ENCODE measurements around the gene KRT85. TPM values are rescaled to one million over a fixed set of nuclear protein-coding genes. Genes with fewer than 3 reads are reported as not detected.

The KRT85 gene
- total and polyA plus RNA-seq, 12 donors = not detected

DNA sequence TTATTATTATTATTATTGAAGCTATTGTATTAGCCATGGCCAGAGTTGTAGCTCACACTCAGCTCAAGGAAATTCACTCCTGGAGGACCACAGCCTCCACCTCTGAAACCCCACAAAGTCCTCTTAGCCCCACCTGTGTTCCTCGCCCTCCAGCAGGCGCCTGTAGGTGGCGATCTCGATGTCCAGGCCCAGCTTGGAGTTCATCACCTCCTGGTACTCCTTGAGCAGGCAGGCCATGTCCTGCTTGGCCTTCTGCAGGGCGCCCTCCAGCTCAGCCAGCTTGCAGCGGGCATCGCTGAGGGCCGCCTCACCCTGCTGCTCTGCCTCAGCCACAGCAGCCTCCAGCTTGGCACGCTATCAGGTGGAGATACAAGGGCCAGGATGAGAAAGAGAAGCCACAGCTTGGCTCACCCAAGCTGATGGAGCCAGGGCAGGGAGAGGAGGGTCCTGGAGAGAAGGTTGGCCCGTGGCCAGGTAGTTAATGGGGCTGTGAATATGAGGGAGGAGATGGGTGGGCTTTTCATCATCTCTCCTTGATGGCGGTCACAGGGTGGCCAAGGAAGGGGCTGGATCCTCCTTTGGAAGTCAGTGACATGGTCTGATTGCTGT, 5.1 kb downstream of the KRT85 start:
- intact Hi-C loops (cut with DNase I) = no loop called here
- 82 to 89% (median 84%) methylated on average over 11 of the region's 11 CpGs for WGBS, 4 donors

DNA sequence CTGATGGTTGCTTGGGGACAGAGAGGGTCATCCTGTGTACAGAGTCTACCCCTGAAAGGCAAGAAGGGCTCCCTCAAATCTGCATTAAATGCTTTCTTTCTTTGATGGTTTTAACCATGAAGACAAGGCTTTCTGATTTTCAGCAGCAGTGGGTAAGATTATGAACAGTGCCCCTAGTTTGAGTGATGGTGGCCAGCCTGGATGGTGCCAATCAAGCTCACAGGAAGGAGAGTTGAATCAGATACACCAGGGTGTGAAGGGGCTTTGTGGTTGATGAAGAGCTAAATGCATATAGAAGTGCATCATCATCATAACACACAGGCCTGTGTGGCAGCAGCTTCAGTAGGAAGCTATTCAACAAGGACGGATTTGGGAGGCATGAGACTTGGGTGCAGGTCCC, 5.7 kb downstream of the KRT85 start:
- intact Hi-C loops (cut with DNase I) = no loop called here
- Histone ChIP-seq H3K36me3 (replicated peaks in 1 of 2) (no peaks in the 10 kb centered on the region), H3K9me3 (replicated peaks in 1 of 3) (no peaks in the 10 kb centered on the region), H3K4me1 (replicated peaks in 1 of 2) (no peaks in the 10 kb centered on the region), H3K4me3 (no peak overlapping the region), H3K27ac (no peak overlapping the region), H3K27me3 (no peaks in the 10 kb centered on the region)
- WGBS, 4 donors = 73 to 90% (median 85%) methylated on average over 1 of the region's 1 CpG
- no peak for DNase-seq
- TF ChIP-seq, protein P1, sequence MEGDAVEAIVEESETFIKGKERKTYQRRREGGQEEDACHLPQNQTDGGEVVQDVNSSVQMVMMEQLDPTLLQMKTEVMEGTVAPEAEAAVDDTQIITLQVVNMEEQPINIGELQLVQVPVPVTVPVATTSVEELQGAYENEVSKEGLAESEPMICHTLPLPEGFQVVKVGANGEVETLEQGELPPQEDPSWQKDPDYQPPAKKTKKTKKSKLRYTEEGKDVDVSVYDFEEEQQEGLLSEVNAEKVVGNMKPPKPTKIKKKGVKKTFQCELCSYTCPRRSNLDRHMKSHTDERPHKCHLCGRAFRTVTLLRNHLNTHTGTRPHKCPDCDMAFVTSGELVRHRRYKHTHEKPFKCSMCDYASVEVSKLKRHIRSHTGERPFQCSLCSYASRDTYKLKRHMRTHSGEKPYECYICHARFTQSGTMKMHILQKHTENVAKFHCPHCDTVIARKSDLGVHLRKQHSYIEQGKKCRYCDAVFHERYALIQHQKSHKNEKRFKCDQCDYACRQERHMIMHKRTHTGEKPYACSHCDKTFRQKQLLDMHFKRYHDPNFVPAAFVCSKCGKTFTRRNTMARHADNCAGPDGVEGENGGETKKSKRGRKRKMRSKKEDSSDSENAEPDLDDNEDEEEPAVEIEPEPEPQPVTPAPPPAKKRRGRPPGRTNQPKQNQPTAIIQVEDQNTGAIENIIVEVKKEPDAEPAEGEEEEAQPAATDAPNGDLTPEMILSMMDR (IDR thresholded peaks at IDR 0.05) = no peak
- no peak for TF ChIP-seq POLR2A (IDR thresholded peaks at IDR 0.05)

More for the DNA sequence above, 5.1 kb downstream of the KRT85 start:
- Histone ChIP-seq H3K4me3 (no peak overlapping the region), H3K9me3 (replicated peaks in 1 of 3) (no peaks in the 10 kb centered on the region), H3K27ac (no peak overlapping the region), H3K4me1 (replicated peaks in 1 of 2) (no peaks in the 10 kb centered on the region), H3K36me3 (replicated peaks in 1 of 2) (no peaks in the 10 kb centered on the region), H3K27me3 (no peaks in the 10 kb centered on the region)
- TF ChIP-seq, protein P1 (IDR thresholded peaks at IDR 0.05) = no peak
- TF ChIP-seq POLR2A (IDR thresholded peaks at IDR 0.05) = no peak
- no peak for DNase-seq

DNA sequence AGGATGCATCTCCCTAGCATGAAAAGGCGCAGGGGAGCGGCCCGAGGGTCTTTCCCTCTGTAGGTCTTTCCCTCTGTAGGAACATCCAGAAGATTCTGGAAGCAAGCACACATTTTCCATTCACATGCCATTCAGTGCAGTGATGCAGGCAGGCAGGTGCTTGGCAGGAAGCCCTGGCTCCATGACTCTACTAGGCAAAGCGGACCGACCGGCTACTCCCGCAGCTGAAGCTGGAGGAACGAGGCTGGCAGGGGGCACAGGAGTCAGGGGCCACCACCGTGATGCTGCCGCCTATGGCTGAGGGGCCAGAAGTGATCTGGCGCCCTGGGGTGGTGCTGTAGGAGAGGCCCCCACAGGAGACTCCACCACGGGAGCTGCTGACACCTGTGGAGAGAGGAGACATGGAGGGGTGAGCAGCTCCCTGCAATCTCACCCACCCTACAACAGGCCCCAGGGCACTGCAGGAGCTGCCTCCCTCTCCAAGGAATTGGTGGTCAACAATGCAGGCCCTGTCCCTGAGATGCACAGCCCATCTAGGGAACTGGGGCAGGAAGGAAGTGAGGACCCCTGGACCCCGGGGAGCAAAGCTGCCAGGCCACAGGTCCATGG, 6.5 kb downstream of the KRT85 start:
- TF ChIP-seq POLR2A (IDR thresholded peaks at IDR 0.05) = no peak
- TF ChIP-seq, protein P1 (IDR thresholded peaks at IDR 0.05) = no peak
- Histone ChIP-seq H3K27ac (no peak overlapping the region), H3K9me3 (replicated peaks in 1 of 3) (no peaks in the 10 kb centered on the region), H3K4me1 (replicated peaks in 1 of 2) (no peaks in the 10 kb centered on the region), H3K27me3 (no peaks in the 10 kb centered on the region), H3K36me3 (replicated peaks in 1 of 2) (no peaks in the 10 kb centered on the region), H3K4me3 (no peak overlapping the region)
- DNase-seq = no peak
- 89 to 92% (median 92%) methylated on average over 8 to 13 of the region's 13 CpGs for WGBS, 4 donors
- intact Hi-C loops (cut with DNase I) = no loop called here

DNA sequence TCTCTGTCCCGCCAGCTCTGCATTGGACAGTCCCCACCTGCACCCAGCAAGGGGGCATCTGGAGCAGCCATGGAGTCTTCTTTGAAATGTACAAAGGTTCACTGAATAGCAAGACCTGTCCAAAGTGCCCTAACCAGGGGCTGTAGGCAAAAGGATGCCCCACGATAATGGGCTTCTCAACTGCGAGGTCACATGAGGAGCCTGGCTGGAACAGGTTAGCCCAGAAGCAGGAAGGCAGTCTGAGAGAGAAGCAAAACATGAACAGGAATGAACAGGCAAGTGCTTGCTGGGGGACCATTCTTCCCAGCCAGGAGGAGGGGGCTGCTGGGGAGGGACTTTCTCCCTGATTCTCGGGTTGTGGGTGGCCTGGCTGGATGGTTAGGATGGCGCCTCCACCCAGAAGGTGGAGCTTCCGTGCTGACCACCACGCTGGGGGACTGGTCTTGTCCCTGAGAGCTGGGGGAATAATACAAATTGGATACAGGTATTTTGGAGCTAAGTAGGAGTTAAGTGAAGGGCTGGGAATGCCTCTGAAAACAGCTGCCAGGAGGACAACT, 7.1 kb downstream of the KRT85 start:
- H3K27ac ChIP-seq = no peak overlapping the region
- DNase-seq = no peak
- no peak overlapping the region for H3K4me3 ChIP-seq
- TF ChIP-seq POLR2A (IDR thresholded peaks at IDR 0.05) = no peak
- TF ChIP-seq, protein P1 (IDR thresholded peaks at IDR 0.05) = no peak
- intact Hi-C loops (cut with DNase I) = no loop called here
- 76 to 92% (median 86%) methylated on average over 6 to 7 of the region's 7 CpGs for WGBS, 4 donors
- H3K9me3 ChIP-seq (replicated peaks in 1 of 3) = no peaks in the 10 kb centered on the region
- H3K27me3 ChIP-seq = no peaks in the 10 kb centered on the region
- no peaks in the 10 kb centered on the region for H3K4me1 ChIP-seq (replicated peaks in 1 of 2)
- H3K36me3 ChIP-seq (replicated peaks in 1 of 2) = no peaks in the 10 kb centered on the region

All from adrenal gland (tissue), 12 donors.